Peyer's patch (tissue), 4 donors: Measurements from ENCODE around the gene HHAT.

Source experiments
- POLR2A ChIP-seq, 2 donors: fragments of 450-650 bp; IDR thresholded peaks; one replicate each; pipeline ENCODE4 v1.5.1; 2017; ENCODE audit warnings: antibody characterized with exemption in 2 of 2, mild to moderate bottlenecking in 2 of 2, moderate library complexity in 2 of 2
- TF ChIP-seq, protein P1 (sequence below), 6 experiments: fragments of 450-650 bp in 4 of 6; fragments of 200-600 bp in 2 of 6; sonication (generic) in 1 of 6; IDR thresholded peaks; one replicate each; pipeline ENCODE4 v1.5.1; 2017 to 2019; ENCODE audit warnings: antibody characterized with exemption in 6 of 6, mild to moderate bottlenecking in 3 of 6, moderate library complexity in 1 of 6

DNA sequence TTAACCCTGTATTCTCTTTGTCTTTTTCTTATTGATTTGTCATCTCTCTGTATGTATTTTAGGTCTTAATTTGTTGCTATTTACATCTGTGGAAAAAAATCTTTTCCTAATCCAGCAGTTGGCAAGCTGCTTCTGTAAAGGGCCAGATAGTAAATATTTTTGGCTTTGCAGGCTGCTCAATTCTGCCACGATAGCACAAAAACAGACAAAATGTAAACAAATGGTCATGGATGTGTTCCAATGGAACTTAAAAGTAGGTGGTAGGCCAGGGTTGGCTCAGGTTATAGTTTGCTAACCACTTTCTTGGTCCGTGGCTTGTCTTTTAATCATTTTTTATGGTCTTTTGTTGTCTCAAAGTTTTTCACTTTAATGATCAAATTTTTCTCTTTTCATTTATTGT lies 371.8 kb downstream of the HHAT start:
- TF ChIP-seq, protein P1, sequence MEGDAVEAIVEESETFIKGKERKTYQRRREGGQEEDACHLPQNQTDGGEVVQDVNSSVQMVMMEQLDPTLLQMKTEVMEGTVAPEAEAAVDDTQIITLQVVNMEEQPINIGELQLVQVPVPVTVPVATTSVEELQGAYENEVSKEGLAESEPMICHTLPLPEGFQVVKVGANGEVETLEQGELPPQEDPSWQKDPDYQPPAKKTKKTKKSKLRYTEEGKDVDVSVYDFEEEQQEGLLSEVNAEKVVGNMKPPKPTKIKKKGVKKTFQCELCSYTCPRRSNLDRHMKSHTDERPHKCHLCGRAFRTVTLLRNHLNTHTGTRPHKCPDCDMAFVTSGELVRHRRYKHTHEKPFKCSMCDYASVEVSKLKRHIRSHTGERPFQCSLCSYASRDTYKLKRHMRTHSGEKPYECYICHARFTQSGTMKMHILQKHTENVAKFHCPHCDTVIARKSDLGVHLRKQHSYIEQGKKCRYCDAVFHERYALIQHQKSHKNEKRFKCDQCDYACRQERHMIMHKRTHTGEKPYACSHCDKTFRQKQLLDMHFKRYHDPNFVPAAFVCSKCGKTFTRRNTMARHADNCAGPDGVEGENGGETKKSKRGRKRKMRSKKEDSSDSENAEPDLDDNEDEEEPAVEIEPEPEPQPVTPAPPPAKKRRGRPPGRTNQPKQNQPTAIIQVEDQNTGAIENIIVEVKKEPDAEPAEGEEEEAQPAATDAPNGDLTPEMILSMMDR (IDR thresholded peaks at IDR 0.05) = no peak
- TF ChIP-seq POLR2A (IDR thresholded peaks at IDR 0.05) = no peak
